A549 (cell line): ENCODE data around the gene LARP1B. TPM values are rescaled to one million over a fixed set of nuclear protein-coding genes. Genes with fewer than 3 reads are reported as not detected.

Experiments used
- CBX8 ChIP-seq: fragments of 200-600 bp; sonication (generic); IDR thresholded peaks from 2 replicates; pipeline ENCODE4 v1.6.1; 2016
- CHD2 ChIP-seq: fragments of 150-350 bp; IDR thresholded peaks from 2 replicates; pipeline ENCODE4 v1.6.1; 2014; ENCODE audit warnings: low read length; ENCODE audit not compliant: partially characterized antibody
- HEYL ChIP-seq: fragments of 250-450 bp; sonication (Bioruptor Pico); IDR thresholded peaks from 2 replicates; pipeline ENCODE4 v1.8.0; 2021; ENCODE audit warnings: mild to moderate bottlenecking, moderate library complexity
- HOXB13 ChIP-seq: fragments of 250-450 bp; sonication (Bioruptor Pico); IDR thresholded peaks from 2 replicates; pipeline ENCODE4 v1.5.0; 2020; ENCODE audit warnings: low read depth, mild to moderate bottlenecking, moderate library complexity
- HOXB5 ChIP-seq: fragments of 250-450 bp; sonication (Bioruptor Pico); IDR thresholded peaks from 2 replicates; pipeline ENCODE4 v1.5.0; 2020; ENCODE audit warnings: mild to moderate bottlenecking, moderate library complexity
- JUNB ChIP-seq: fragments of >200 bp; sonication (Bioruptor Twin); formaldehyde crosslinking; IDR thresholded peaks from 2 replicates; pipeline ENCODE4 v1.6.1; 2016
- KDM5A ChIP-seq: fragments of 200-600 bp; sonication (generic); IDR thresholded peaks from 2 replicates; pipeline ENCODE4 v1.6.1; 2016; ENCODE audit warnings: antibody characterized with exemption, mild to moderate bottlenecking
- MAZ ChIP-seq: fragments of 150-350 bp; IDR thresholded peaks from 2 replicates; pipeline ENCODE4 v1.6.1; 2014; ENCODE audit warnings: antibody characterized with exemption, low read depth, low read length, borderline replicate concordance
- NFE2L2 ChIP-seq: fragments of 150-350 bp; conservative IDR thresholded peaks from 2 replicates; pipeline ENCODE4 v1.6.1; 2014; ENCODE audit warnings: low read length
- POLR2A ChIP-seq: IDR thresholded peaks from 2 replicates; pipeline ENCODE4 v1.6.1; 2012; ENCODE audit warnings: mild to moderate bottlenecking, low read length
- RCOR1 ChIP-seq: fragments of 150-350 bp; IDR thresholded peaks from 2 replicates; pipeline ENCODE4 v1.6.1; 2014; ENCODE audit warnings: antibody characterized with exemption, low read length, low read depth
- SMC3 ChIP-seq: fragments of >200 bp; sonication (Bioruptor Twin); formaldehyde crosslinking; IDR thresholded peaks from 3 replicates; pipeline ENCODE4 v1.6.1; 2018; ENCODE audit warnings: inconsistent platforms
- TP53 ChIP-seq: fragments of 250-450 bp; sonication (Bioruptor Pico); IDR thresholded peaks from 2 replicates; pipeline ENCODE4 v1.5.0; 2021; ENCODE audit warnings: mild to moderate bottlenecking, moderate library complexity
- ZFP36 ChIP-seq: fragments of 450-650 bp; IDR thresholded peaks from 2 replicates; pipeline ENCODE4 v1.6.1; 2014; ENCODE audit warnings: borderline replicate concordance; ENCODE audit not compliant: partially characterized antibody
- polyA plus RNA-seq, 4 experiments: library from polyadenylated mRNA; depleted of rRNA in 3 of 4; stranded (reverse); fragments of >200 nt; fragmentation: RNase III in 1 of 4; extraction: RNeasy Plus Mini Kit Qiagen cat#74134 plus additional on column Dnase treatment in 1 of 4; gene quantifications; 2 replicates in 3 of 4; 3 replicates in 1 of 4; pipeline ENCODE4 v1.2.3, GENCODE V29; 2011 to 2017
- TF ChIP-seq, protein P1 (sequence below): fragments of 200-600 bp; sonication (generic); IDR thresholded peaks from 2 replicates; pipeline ENCODE4 v1.6.1; 2016; ENCODE audit warnings: antibody characterized with exemption, mild to moderate bottlenecking, moderate library complexity
- TF ChIP-seq, protein P2 (sequence below): fragments of >200 bp; sonication (Bioruptor Twin); formaldehyde crosslinking; IDR thresholded peaks from 2 replicates; pipeline ENCODE4 v1.6.1; 2016
- TF ChIP-seq, protein P3 (sequence below): IDR thresholded peaks from 2 replicates; pipeline ENCODE4 v1.6.1; 2012
- TF ChIP-seq, protein P4 (sequence below): fragments of >200 bp; sonication (Bioruptor Twin); formaldehyde crosslinking; IDR thresholded peaks from 3 replicates; pipeline ENCODE4 v1.5.1; 2016
- TF ChIP-seq, protein P5 (sequence below): fragments of 450-650 bp; IDR thresholded peaks from 2 replicates; pipeline ENCODE4 v1.6.1; 2014; ENCODE audit warnings: antibody characterized with exemption
- TF ChIP-seq, protein P6 (sequence below): fragments of 250-450 bp; sonication (Bioruptor Pico); IDR thresholded peaks from 2 replicates; pipeline ENCODE4 v1.5.0; 2021; ENCODE audit warnings: mild to moderate bottlenecking, moderate library complexity, borderline replicate concordance

Gene LARP1B
- polyA plus RNA-seq, 2 of the 4 experiments (the other 2 are of a cell fraction), result 8.6 to 25.6 TPM

DNA sequence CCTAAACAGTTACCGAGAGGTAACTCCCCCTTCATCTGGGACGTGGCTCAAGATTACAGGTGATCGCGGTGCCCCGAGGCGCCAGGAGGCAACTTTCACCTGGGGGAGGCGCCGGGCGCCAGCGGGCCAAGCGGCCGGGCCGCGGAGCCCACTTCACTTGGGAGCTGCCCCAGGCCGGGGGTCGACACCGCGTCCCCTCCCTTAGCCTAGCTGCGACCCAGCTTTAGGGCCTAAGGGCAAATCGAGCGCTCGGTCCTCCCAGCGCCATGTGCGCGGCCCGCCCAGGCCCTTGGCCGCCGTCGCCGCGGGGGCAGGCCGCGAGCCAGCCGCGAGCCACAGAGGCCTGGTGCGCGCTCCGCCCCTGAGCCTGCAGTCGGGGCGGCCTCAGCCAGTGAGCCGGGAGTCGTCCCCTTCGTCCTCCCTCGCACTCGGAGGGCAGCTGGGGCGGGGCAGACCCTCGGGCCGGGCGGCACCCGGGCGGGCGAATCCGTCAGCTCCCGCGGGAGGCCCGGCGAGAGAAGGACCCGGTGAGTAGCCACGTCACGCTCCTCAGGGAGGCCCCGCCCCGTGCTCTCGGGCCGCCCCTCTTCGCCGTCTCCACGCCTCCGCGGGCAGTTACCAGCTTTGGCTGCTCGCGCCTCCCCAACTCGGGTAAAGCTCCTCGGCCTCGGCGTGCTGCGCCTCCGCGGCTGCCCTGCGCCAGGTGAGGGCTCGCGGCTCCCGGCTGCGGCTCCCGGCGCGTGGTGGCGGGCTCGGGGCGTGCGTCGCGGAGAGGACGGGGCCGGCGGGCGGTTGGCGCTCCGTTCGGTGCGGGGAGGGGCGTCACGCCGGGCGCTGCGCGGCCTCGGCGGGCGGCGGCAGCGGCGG is at the start of gene LARP1B (continued):
- TF ChIP-seq, protein P1, sequence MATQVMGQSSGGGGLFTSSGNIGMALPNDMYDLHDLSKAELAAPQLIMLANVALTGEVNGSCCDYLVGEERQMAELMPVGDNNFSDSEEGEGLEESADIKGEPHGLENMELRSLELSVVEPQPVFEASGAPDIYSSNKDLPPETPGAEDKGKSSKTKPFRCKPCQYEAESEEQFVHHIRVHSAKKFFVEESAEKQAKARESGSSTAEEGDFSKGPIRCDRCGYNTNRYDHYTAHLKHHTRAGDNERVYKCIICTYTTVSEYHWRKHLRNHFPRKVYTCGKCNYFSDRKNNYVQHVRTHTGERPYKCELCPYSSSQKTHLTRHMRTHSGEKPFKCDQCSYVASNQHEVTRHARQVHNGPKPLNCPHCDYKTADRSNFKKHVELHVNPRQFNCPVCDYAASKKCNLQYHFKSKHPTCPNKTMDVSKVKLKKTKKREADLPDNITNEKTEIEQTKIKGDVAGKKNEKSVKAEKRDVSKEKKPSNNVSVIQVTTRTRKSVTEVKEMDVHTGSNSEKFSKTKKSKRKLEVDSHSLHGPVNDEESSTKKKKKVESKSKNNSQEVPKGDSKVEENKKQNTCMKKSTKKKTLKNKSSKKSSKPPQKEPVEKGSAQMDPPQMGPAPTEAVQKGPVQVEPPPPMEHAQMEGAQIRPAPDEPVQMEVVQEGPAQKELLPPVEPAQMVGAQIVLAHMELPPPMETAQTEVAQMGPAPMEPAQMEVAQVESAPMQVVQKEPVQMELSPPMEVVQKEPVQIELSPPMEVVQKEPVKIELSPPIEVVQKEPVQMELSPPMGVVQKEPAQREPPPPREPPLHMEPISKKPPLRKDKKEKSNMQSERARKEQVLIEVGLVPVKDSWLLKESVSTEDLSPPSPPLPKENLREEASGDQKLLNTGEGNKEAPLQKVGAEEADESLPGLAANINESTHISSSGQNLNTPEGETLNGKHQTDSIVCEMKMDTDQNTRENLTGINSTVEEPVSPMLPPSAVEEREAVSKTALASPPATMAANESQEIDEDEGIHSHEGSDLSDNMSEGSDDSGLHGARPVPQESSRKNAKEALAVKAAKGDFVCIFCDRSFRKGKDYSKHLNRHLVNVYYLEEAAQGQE, result peak; percentile 78
- TF ChIP-seq TP53 (CRISPR knock-in tag), result peak; percentile 67; the same call in 1 of the 2 replicates
- no peak for TF ChIP-seq MAZ
- no peak for TF ChIP-seq SMC3
- no peak for TF ChIP-seq NFE2L2
- TF ChIP-seq HEYL (CRISPR knock-in tag), result no peak
- TF ChIP-seq CBX8, result no peak
- TF ChIP-seq, protein P2, sequence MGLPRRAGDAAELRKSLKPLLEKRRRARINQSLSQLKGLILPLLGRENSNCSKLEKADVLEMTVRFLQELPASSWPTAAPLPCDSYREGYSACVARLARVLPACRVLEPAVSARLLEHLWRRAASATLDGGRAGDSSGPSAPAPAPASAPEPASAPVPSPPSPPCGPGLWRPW, result no peak
- no peak for TF ChIP-seq JUNB
- TF ChIP-seq ZFP36, result no peak
- peak; percentile 76 for TF ChIP-seq CHD2
- no peak for TF ChIP-seq RCOR1
- TF ChIP-seq, protein P3, sequence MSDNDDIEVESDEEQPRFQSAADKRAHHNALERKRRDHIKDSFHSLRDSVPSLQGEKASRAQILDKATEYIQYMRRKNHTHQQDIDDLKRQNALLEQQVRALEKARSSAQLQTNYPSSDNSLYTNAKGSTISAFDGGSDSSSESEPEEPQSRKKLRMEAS, result peak; percentile 81
- TF ChIP-seq POLR2A, result peak; percentile 78
- TF ChIP-seq KDM5A, result no peak
- TF ChIP-seq, protein P4, sequence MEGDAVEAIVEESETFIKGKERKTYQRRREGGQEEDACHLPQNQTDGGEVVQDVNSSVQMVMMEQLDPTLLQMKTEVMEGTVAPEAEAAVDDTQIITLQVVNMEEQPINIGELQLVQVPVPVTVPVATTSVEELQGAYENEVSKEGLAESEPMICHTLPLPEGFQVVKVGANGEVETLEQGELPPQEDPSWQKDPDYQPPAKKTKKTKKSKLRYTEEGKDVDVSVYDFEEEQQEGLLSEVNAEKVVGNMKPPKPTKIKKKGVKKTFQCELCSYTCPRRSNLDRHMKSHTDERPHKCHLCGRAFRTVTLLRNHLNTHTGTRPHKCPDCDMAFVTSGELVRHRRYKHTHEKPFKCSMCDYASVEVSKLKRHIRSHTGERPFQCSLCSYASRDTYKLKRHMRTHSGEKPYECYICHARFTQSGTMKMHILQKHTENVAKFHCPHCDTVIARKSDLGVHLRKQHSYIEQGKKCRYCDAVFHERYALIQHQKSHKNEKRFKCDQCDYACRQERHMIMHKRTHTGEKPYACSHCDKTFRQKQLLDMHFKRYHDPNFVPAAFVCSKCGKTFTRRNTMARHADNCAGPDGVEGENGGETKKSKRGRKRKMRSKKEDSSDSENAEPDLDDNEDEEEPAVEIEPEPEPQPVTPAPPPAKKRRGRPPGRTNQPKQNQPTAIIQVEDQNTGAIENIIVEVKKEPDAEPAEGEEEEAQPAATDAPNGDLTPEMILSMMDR, result no peak
- peak; percentile 61; the same call in 1 of the 2 replicates for TF ChIP-seq HOXB5
- TF ChIP-seq, protein P5, sequence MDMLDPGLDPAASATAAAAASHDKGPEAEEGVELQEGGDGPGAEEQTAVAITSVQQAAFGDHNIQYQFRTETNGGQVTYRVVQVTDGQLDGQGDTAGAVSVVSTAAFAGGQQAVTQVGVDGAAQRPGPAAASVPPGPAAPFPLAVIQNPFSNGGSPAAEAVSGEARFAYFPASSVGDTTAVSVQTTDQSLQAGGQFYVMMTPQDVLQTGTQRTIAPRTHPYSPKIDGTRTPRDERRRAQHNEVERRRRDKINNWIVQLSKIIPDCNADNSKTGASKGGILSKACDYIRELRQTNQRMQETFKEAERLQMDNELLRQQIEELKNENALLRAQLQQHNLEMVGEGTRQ, result no peak
- TF ChIP-seq HOXB13 (CRISPR knock-in tag), result peak; percentile 47; the same call in 1 of the 2 replicates
- TF ChIP-seq, protein P6, sequence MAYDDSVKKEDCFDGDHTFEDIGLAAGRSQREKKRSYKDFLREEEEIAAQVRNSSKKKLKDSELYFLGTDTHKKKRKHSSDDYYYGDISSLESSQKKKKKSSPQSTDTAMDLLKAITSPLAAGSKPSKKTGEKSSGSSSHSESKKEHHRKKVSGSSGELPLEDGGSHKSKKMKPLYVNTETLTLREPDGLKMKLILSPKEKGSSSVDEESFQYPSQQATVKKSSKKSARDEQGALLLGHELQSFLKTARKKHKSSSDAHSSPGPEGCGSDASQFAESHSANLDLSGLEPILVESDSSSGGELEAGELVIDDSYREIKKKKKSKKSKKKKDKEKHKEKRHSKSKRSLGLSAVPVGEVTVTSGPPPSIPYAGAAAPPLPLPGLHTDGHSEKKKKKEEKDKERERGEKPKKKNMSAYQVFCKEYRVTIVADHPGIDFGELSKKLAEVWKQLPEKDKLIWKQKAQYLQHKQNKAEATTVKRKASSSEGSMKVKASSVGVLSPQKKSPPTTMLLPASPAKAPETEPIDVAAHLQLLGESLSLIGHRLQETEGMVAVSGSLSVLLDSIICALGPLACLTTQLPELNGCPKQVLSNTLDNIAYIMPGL (CRISPR knock-in tag), result no peak
